H1 (cell line): ENCODE data around the gene TMUB2.

Experiments used
- ASH2L ChIP-seq: fragments of 200-600, 300-600 bp; sonication (generic); IDR thresholded peaks from one replicate; pipeline ENCODE4 v1.7.1; 2017; ENCODE audit warnings: low read length
- CBX8 ChIP-seq: fragments of 300-800, 300-1000 bp; sonication (generic); IDR thresholded peaks from 2 replicates; pipeline ENCODE4 v1.7.1; 2016; ENCODE audit warnings: low read depth, low read length, borderline replicate concordance
- CHD2 ChIP-seq: IDR thresholded peaks from 2 replicates; pipeline ENCODE4 v1.6.1; 2012; ENCODE audit warnings: low read length, improper control_type of control experiment
- EGR1 ChIP-seq: IDR thresholded peaks from 2 replicates; pipeline ENCODE4 v1.6.1; 2011; ENCODE audit warnings: low read depth, low read length, borderline replicate concordance
- EP300 ChIP-seq, 2 experiments: IDR thresholded peaks; 1 replicate in 1 of 2; 2 replicates in 1 of 2; pipeline ENCODE4 v1.6.1; 2011 to 2012; ENCODE audit warnings: low read depth in 2 of 2, low read length in 2 of 2, mild to moderate bottlenecking in 2 of 2, borderline replicate concordance in 1 of 2, inconsistent platforms in 1 of 2, moderate library complexity in 1 of 2
- EZH2 ChIP-seq: fragments of 200-600 bp; sonication (generic); IDR thresholded peaks from 2 replicates; pipeline ENCODE4 v1.7.1; 2012; ENCODE audit warnings: low read depth, mild to moderate bottlenecking, moderate library complexity, low read length, inconsistent platforms; ENCODE audit not compliant: severe bottlenecking
- JUND ChIP-seq: IDR thresholded peaks from 2 replicates; pipeline ENCODE4 v1.6.1; 2011; ENCODE audit warnings: mild to moderate bottlenecking, improper control_type of control experiment, low read length
- RAD21 ChIP-seq, 2 experiments: IDR thresholded peaks in 1 of 2; conservative IDR thresholded peaks in 1 of 2; 2 replicates each; pipeline ENCODE4 v1.6.1; 2011; ENCODE audit warnings: low read depth in 2 of 2, low read length in 2 of 2, improper control_type of control experiment in 1 of 2, inconsistent platforms in 1 of 2, mild to moderate bottlenecking in 1 of 2, moderate library complexity in 1 of 2
- SIN3A ChIP-seq, 2 experiments: IDR thresholded peaks in 1 of 2; conservative IDR thresholded peaks in 1 of 2; 2 replicates each; pipeline ENCODE4 v1.6.1; 2011 to 2012; ENCODE audit warnings: low read length in 2 of 2, improper control_type of control experiment in 1 of 2, low read depth in 1 of 2, mild to moderate bottlenecking in 1 of 2
- YY1 ChIP-seq: IDR thresholded peaks from 2 replicates; pipeline ENCODE4 v1.6.1; 2011; ENCODE audit warnings: low read depth, mild to moderate bottlenecking, low read length
- TF ChIP-seq, protein P1 (sequence below): IDR thresholded peaks from 2 replicates; pipeline ENCODE4 v1.6.1; 2011; ENCODE audit warnings: low read depth, mild to moderate bottlenecking, low read length; ENCODE audit not compliant: insufficient read depth
- TF ChIP-seq, protein P2 (sequence below), 3 experiments: IDR thresholded peaks; 1 replicate in 2 of 3; 2 replicates in 1 of 3; pipeline versions ENCODE4 v1.5.1 to v1.6.1; 2011; ENCODE audit warnings: low read length in 3 of 3, mild to moderate bottlenecking in 3 of 3, inconsistent platforms in 2 of 3, low read depth in 1 of 3, moderate library complexity in 1 of 3; ENCODE audit not compliant: insufficient read depth in 1 of 3; ENCODE audit errors: control extremely low read depth in 1 of 3

- no peak for TF ChIP-seq JUND
- no peak for TF ChIP-seq EZH2
- TF ChIP-seq ASH2L = no peak
- no peak for TF ChIP-seq SIN3A (conservative IDR thresholded peaks at IDR 0.05 in 1 of 2, IDR thresholded peaks at IDR 0.05 in 1 of 2; ENCODE audit: low read depth in 1 of 2, low read length in 2 of 2)
- TF ChIP-seq, protein P1, sequence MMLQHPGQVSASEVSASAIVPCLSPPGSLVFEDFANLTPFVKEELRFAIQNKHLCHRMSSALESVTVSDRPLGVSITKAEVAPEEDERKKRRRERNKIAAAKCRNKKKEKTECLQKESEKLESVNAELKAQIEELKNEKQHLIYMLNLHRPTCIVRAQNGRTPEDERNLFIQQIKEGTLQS = no peak
- TF ChIP-seq, protein P2, sequence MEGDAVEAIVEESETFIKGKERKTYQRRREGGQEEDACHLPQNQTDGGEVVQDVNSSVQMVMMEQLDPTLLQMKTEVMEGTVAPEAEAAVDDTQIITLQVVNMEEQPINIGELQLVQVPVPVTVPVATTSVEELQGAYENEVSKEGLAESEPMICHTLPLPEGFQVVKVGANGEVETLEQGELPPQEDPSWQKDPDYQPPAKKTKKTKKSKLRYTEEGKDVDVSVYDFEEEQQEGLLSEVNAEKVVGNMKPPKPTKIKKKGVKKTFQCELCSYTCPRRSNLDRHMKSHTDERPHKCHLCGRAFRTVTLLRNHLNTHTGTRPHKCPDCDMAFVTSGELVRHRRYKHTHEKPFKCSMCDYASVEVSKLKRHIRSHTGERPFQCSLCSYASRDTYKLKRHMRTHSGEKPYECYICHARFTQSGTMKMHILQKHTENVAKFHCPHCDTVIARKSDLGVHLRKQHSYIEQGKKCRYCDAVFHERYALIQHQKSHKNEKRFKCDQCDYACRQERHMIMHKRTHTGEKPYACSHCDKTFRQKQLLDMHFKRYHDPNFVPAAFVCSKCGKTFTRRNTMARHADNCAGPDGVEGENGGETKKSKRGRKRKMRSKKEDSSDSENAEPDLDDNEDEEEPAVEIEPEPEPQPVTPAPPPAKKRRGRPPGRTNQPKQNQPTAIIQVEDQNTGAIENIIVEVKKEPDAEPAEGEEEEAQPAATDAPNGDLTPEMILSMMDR (IDR thresholded peaks at IDR 0.05; ENCODE audit: control extremely low read depth in 1 of 3, insufficient read depth in 1 of 3, low read depth in 1 of 3, low read length in 3 of 3) = no peak
- TF ChIP-seq EP300 (IDR thresholded peaks at IDR 0.05; ENCODE audit: borderline replicate concordance in 1 of 2, low read depth in 2 of 2, low read length in 2 of 2) = no peak
- TF ChIP-seq RAD21 (IDR thresholded peaks at IDR 0.05 in 1 of 2, conservative IDR thresholded peaks at IDR 0.05 in 1 of 2; ENCODE audit: low read depth in 2 of 2, low read length in 2 of 2) = no peak
- TF ChIP-seq EGR1 = no peak
- TF ChIP-seq CHD2 = no peak
- TF ChIP-seq YY1 = no peak
- no peak for TF ChIP-seq CBX8
Observed at GRCh38 chr17:44193326-44194084, 6.7 kb downstream of the TMUB2 start.
